Measurements from ENCODE around the gene NMNAT1. TPM values are rescaled to one million over a fixed set of nuclear protein-coding genes. Genes with fewer than 3 reads are reported as not detected.

The NMNAT1 gene
- total RNA-seq: 17.2 TPM

- peaks cover 12 to 20% (median 12%) of the 10 kb centered on the region in 3 donors for H3K36me3 ChIP-seq (ENCODE audit: control insufficient read depth in 3 of 3, insufficient read depth in 3 of 3, low read length in 3 of 3)
- peaks cover 8 to 28% (median 11%) of the 10 kb centered on the region in 3 donors for H3K4me1 ChIP-seq (ENCODE audit: control insufficient read depth in 3 of 3, insufficient read depth in 3 of 3, low read length in 3 of 3)
- H3K4me3 ChIP-seq (ENCODE audit: low read length in 3 of 3): peak within 1 kb of the TSS; percentile 95 to 97 (median 96)
- peak within 1 kb of the TSS; percentile 86 for H3K27ac ChIP-seq (ENCODE audit: low read depth, low read length)
- no peaks in the 10 kb centered on the region for H3K9me3 ChIP-seq (ENCODE audit: control insufficient read depth in 3 of 3, low read length in 3 of 3)
- H3K9ac ChIP-seq (ENCODE audit: low read depth in 1 of 3, low read length in 3 of 3): peak within 1 kb of the TSS; percentile 95 to 99 (median 98)
- H3K27me3 ChIP-seq (ENCODE audit: control insufficient read depth in 3 of 3, insufficient read depth in 3 of 3, low read length in 3 of 3): no peaks in the 10 kb centered on the region
These were observed at the start of gene NMNAT1, which contains the start of gene LZIC for GRCh38 chr1:9942939-9943788. Gene NMNAT1 (plus strand): TSS chr1:9943475. CDS start chr1:9972074, 28,599 bp downstream. Gene LZIC (minus strand): TSS chr1:9943391. CDS start chr1:9936619, 6,772 bp downstream.

GRCh38 chr1:9894115-9894514 lies 49.2 kb upstream of the NMNAT1 start:
- Histone ChIP-seq H3K4me3 (ENCODE audit: low read length in 3 of 3) (no peak overlapping the region), H3K9ac (ENCODE audit: low read depth in 1 of 3, low read length in 3 of 3) (no peak overlapping the region), H3K36me3 (ENCODE audit: control insufficient read depth in 3 of 3, insufficient read depth in 3 of 3, low read length in 3 of 3) (peaks cover 0 to 3% (median 0%) of the 10 kb centered on the region in 3 donors), H3K9me3 (ENCODE audit: control insufficient read depth in 3 of 3, low read length in 3 of 3) (no peaks in the 10 kb centered on the region), H3K27ac (ENCODE audit: low read depth, low read length) (no peak overlapping the region), H3K4me1 (ENCODE audit: control insufficient read depth in 3 of 3, insufficient read depth in 3 of 3, low read length in 3 of 3) (peaks cover 14 to 24% (median 21%) of the 10 kb centered on the region in 3 donors), H3K27me3 (ENCODE audit: control insufficient read depth in 3 of 3, insufficient read depth in 3 of 3, low read length in 3 of 3) (no peaks in the 10 kb centered on the region)

- H3K4me3 ChIP-seq (ENCODE audit: low read length in 3 of 3): peak overlapping the region in 2 of 3 donors; percentile 38 to 45
- H3K36me3 ChIP-seq (ENCODE audit: control insufficient read depth in 3 of 3, insufficient read depth in 3 of 3, low read length in 3 of 3): no peaks in the 10 kb centered on the region
- no peaks in the 10 kb centered on the region for H3K27me3 ChIP-seq (ENCODE audit: control insufficient read depth in 3 of 3, insufficient read depth in 3 of 3, low read length in 3 of 3)
- no peaks in the 10 kb centered on the region for H3K9me3 ChIP-seq (ENCODE audit: control insufficient read depth in 3 of 3, low read length in 3 of 3)
- peaks cover 24 to 30% (median 25%) of the 10 kb centered on the region in 3 donors for H3K4me1 ChIP-seq (ENCODE audit: control insufficient read depth in 3 of 3, insufficient read depth in 3 of 3, low read length in 3 of 3)
- no peak overlapping the region for H3K27ac ChIP-seq (ENCODE audit: low read depth, low read length)
- H3K9ac ChIP-seq (ENCODE audit: low read depth in 1 of 3, low read length in 3 of 3): peak overlapping the region; percentile 36 to 64 (median 55)
These were observed 42.9 kb upstream of the NMNAT1 start for GRCh38 chr1:9900142-9901043.

- H3K36me3 ChIP-seq (ENCODE audit: control insufficient read depth in 3 of 3, insufficient read depth in 3 of 3, low read length in 3 of 3): no peaks in the 10 kb centered on the region
- peak overlapping the region in 2 of 3 donors; percentile 29 to 38 for H3K4me3 ChIP-seq (ENCODE audit: low read length in 3 of 3)
- H3K4me1 ChIP-seq (ENCODE audit: control insufficient read depth in 3 of 3, insufficient read depth in 3 of 3, low read length in 3 of 3): peaks cover 24 to 30% (median 25%) of the 10 kb centered on the region in 3 donors
- peak overlapping the region; percentile 23 to 64 (median 45) for H3K9ac ChIP-seq (ENCODE audit: low read depth in 1 of 3, low read length in 3 of 3)
- H3K27me3 ChIP-seq (ENCODE audit: control insufficient read depth in 3 of 3, insufficient read depth in 3 of 3, low read length in 3 of 3): no peaks in the 10 kb centered on the region
- H3K9me3 ChIP-seq (ENCODE audit: control insufficient read depth in 3 of 3, low read length in 3 of 3): no peaks in the 10 kb centered on the region
- peak overlapping the region; percentile 30 for H3K27ac ChIP-seq (ENCODE audit: low read depth, low read length)
These were observed 41.9 kb upstream of the NMNAT1 start for GRCh38 chr1:9901148-9902059.

GRCh38 chr1:9902060-9902452 lies 41.2 kb upstream of the NMNAT1 start:
- H3K27ac ChIP-seq (ENCODE audit: low read depth, low read length): peak overlapping the region; percentile 30
- H3K4me1 ChIP-seq (ENCODE audit: control insufficient read depth in 3 of 3, insufficient read depth in 3 of 3, low read length in 3 of 3): peaks cover 24 to 35% (median 25%) of the 10 kb centered on the region in 3 donors
- no peaks in the 10 kb centered on the region for H3K36me3 ChIP-seq (ENCODE audit: control insufficient read depth in 3 of 3, insufficient read depth in 3 of 3, low read length in 3 of 3)
- peak overlapping the region in 2 of 3 donors; percentile 29 to 38 for H3K4me3 ChIP-seq (ENCODE audit: low read length in 3 of 3)
- peak overlapping the region in 2 of 3 donors; percentile 45 to 64 for H3K9ac ChIP-seq (ENCODE audit: low read depth in 1 of 3, low read length in 3 of 3)
- H3K9me3 ChIP-seq (ENCODE audit: control insufficient read depth in 3 of 3, low read length in 3 of 3): no peaks in the 10 kb centered on the region
- H3K27me3 ChIP-seq (ENCODE audit: control insufficient read depth in 3 of 3, insufficient read depth in 3 of 3, low read length in 3 of 3): no peaks in the 10 kb centered on the region

DNA sequence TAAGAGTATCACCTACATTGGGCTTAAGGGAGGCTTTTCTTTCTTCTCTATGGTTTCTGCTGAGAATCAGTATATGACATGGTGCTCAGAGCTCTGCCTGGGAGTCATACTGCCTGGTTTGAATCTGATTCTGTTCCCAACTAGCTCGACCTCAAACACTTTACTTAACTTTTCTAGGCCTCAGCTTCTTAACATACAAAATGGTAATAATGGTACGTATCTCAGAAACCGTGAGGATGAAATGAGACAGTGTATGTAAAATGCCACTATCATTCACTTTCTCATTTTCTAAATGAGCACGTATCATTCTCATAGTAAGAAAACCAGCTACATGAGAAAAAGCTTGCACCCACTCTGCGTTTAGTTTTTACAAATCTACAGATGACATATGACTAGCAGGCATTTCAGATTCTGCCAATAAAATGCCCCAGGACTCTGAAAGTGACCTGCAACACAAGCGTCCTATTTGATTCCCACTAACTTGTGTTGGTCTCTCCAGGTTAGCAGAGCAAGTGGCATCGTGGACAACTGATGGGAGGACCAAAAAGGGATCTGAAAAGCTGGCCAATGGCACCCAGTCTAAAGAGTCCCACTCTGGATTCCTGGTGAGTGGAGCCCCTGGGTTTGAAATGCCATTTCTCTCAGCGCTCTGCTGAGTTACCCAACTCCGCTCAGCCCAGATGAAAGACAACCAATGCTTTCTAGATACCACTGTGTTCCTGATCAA lies 39.3 kb upstream of the NMNAT1 start:
- H3K4me1 ChIP-seq (ENCODE audit: control insufficient read depth in 3 of 3, insufficient read depth in 3 of 3, low read length in 3 of 3): peaks cover 31 to 43% (median 32%) of the 10 kb centered on the region in 3 donors
- H3K27ac ChIP-seq (ENCODE audit: low read depth, low read length): no peak overlapping the region

DNA sequence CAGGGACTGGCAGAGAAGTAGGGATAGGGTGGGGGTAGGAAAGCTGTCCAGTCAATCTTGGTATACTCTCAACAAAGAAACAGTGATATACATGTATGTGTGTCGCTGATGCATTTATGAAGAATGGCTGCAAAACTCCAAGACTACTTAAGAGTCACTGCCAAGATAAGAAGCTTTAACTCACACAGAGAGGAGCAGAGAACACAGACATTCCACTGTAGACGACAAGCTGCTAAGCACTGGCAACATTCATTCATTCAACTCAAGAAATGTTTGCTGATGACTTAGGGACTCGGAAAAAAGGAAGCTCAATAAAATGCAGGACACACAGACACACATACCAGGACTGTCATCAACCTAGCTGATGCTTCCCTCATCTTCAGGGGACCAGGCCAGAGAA lies 38.7 kb upstream of the NMNAT1 start:
- no peak overlapping the region for H3K27ac ChIP-seq (ENCODE audit: low read depth, low read length)
- peaks cover 38 to 49% (median 38%) of the 10 kb centered on the region in 3 donors for H3K4me1 ChIP-seq (ENCODE audit: control insufficient read depth in 3 of 3, insufficient read depth in 3 of 3, low read length in 3 of 3)

More for the DNA sequence above, 39.3 kb upstream of the NMNAT1 start:
- Histone ChIP-seq H3K27me3 (ENCODE audit: control insufficient read depth in 3 of 3, insufficient read depth in 3 of 3, low read length in 3 of 3) (no peaks in the 10 kb centered on the region), H3K9ac (ENCODE audit: low read depth in 1 of 3, low read length in 3 of 3) (no peak overlapping the region), H3K4me3 (ENCODE audit: low read length in 3 of 3) (no peak overlapping the region), H3K36me3 (ENCODE audit: control insufficient read depth in 3 of 3, insufficient read depth in 3 of 3, low read length in 3 of 3) (no peaks in the 10 kb centered on the region), H3K9me3 (ENCODE audit: control insufficient read depth in 3 of 3, low read length in 3 of 3) (no peaks in the 10 kb centered on the region)

GRCh38 chr1:9905010-9905409 lies 38.3 kb upstream of the NMNAT1 start:
- Histone ChIP-seq H3K4me3 (ENCODE audit: low read length in 3 of 3) (no peak overlapping the region), H3K9me3 (ENCODE audit: control insufficient read depth in 3 of 3, low read length in 3 of 3) (no peaks in the 10 kb centered on the region), H3K27ac (ENCODE audit: low read depth, low read length) (no peak overlapping the region), H3K36me3 (ENCODE audit: control insufficient read depth in 3 of 3, insufficient read depth in 3 of 3, low read length in 3 of 3) (no peaks in the 10 kb centered on the region), H3K4me1 (ENCODE audit: control insufficient read depth in 3 of 3, insufficient read depth in 3 of 3, low read length in 3 of 3) (peaks cover 38 to 48% (median 38%) of the 10 kb centered on the region in 3 donors), H3K9ac (ENCODE audit: low read depth in 1 of 3, low read length in 3 of 3) (peak overlapping the region in 1 of 3 donors; percentile 51), H3K27me3 (ENCODE audit: control insufficient read depth in 3 of 3, insufficient read depth in 3 of 3, low read length in 3 of 3) (no peaks in the 10 kb centered on the region)

More for the DNA sequence above, 38.7 kb upstream of the NMNAT1 start:
- Histone ChIP-seq H3K27me3 (ENCODE audit: control insufficient read depth in 3 of 3, insufficient read depth in 3 of 3, low read length in 3 of 3) (no peaks in the 10 kb centered on the region), H3K9me3 (ENCODE audit: control insufficient read depth in 3 of 3, low read length in 3 of 3) (no peaks in the 10 kb centered on the region), H3K9ac (ENCODE audit: low read depth in 1 of 3, low read length in 3 of 3) (no peak overlapping the region), H3K36me3 (ENCODE audit: control insufficient read depth in 3 of 3, insufficient read depth in 3 of 3, low read length in 3 of 3) (no peaks in the 10 kb centered on the region), H3K4me3 (ENCODE audit: low read length in 3 of 3) (no peak overlapping the region)

Data from skeletal muscle tissue (tissue), 4 donors.